H1 (cell line): ENCODE measurements around the gene SELENOV. TPM values are rescaled to one million over a fixed set of nuclear protein-coding genes. Genes with fewer than 3 reads are reported as not detected.

ENCODE experiments used
- JUN ChIP-seq: IDR thresholded peaks from 2 replicates; pipeline ENCODE4 v1.6.1; 2011; ENCODE audit warnings: low read depth, mild to moderate bottlenecking, improper control_type of control experiment, low read length
- polyA plus RNA-seq, 7 experiments: library from polyadenylated mRNA; depleted of rRNA in 3 of 7; stranded (reverse) in 5 of 7; unstranded in 2 of 7; fragments of >200 nt in 5 of 7; fragments of 200-250 nt in 2 of 7; gene quantifications; 1 replicate in 5 of 7; 2 replicates in 1 of 7; 4 replicates in 1 of 7; pipeline versions ENCODE4 v1.2.1 to v1.2.3, GENCODE V29; 2011 to 2013; ENCODE audit warnings: missing spikeins in 2 of 7, mixed read lengths in 2 of 7
- total RNA-seq: library from RNA; stranded (reverse); fragmentation: NEBNext Ultra II Directional; extraction: Animal tissue kit (Norgen Biotek cat#: 25700); gene quantifications from 2 replicates; pipeline ENCODE4 v1.2.1, GENCODE V29; 2021

SELENOV gene
- total and polyA plus RNA-seq, 2 of the 8 experiments (the other 6 are each of a cell fraction or from before 2014, with no cell fraction given): 8.4 to 10.7 TPM

DNA sequence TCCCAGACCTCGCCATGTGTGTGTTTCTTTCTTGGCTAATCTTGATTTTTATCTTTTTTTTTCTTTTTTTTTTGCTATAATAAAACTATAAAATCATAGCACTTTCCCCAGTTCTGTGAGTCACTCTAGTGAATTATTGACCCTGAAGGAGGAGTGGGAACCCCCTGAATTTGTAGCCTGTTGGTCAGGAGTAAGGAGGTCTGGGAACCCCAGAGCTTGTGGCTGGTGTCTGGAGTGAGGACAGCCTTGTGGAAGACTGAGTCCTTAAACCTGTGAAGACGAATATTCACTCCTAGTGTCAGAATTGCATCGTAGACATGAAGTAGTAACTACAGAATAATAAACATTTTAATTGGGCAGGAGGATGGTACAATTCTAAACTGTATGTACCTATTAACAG lies 10.3 kb downstream of the SELENOV start (continued):
- no peak for TF ChIP-seq JUN
